K562 (cell line): ENCODE data around the gene NQO2. TPM values are rescaled to one million over a fixed set of nuclear protein-coding genes. Genes with fewer than 3 reads are reported as not detected.

Experiments
- ATAC-seq: fragments of 200-7000 bp; cut with Tn5 transposase; 3 replicates; pipeline ENCODE4 v1.9.1; 2020; ENCODE audit warnings: moderate library complexity
- BruUV-seq: library from RNA; stranded (reverse); fragments of 400-500 nt; replicated peaks from 2 replicates; lab custom pipeline; 2021; lab: Mats Ljungman, UMichigan
- CTCF ChIA-PET: fragments of 300-600 bp; formaldehyde crosslinking; extraction: SDS; loops from one replicate; lab custom pipeline; 2021; ENCODE audit warnings: low intra/inter-chr PET ratio; lab: Yijun Ruan, JAX
- POLR2A ChIA-PET: fragments of 300-600, 350-650 bp; sonication (Branson Sonifier 250); formaldehyde crosslinking; extraction: SDS; loops from one replicate; lab custom pipeline; 2021; ENCODE audit warnings: antibody characterized with exemption, inconsistent platforms; lab: Yijun Ruan, JAX
- DNase-seq, 4 experiments: peaks; one replicate each; pipeline versions ENCODE4 v3.0.0 to v3.0.0-alpha.2; 2011 to 2018; ENCODE audit warnings: low spot score in 3 of 4, mixed read lengths in 3 of 4; ENCODE audit errors: extremely low read depth in 1 of 4
- FAIRE-seq: peaks from 2 replicates; lab custom pipeline; 2011; peaks lifted over from hg19 to GRCh38; lab: Jason Lieb, UNC
- H2AFZ ChIP-seq: 2 replicates; pipeline ENCODE4 v1.6.0; 2011; ENCODE audit warnings: low read depth, low read length, control low read depth, inconsistent platforms
- H3K27ac ChIP-seq: fragments of 200-600 bp; 3 replicates; pipeline ENCODE4 v1.8.0; 2011; ENCODE audit warnings: low read depth, mild to moderate bottlenecking, control low read depth, inconsistent platforms, low read length, moderate library complexity, mixed read lengths; ENCODE audit errors: extremely low read depth
- H3K27me3 ChIP-seq, 2 experiments: fragments of 300-600 bp in 1 of 2; 2 replicates in 1 of 2; 3 replicates in 1 of 2; pipeline versions ENCODE4 v1.6.0 to v1.8.0; 2011; ENCODE audit warnings: inconsistent platforms in 2 of 2, low read length in 2 of 2, mild to moderate bottlenecking in 1 of 2, mixed read lengths in 1 of 2, moderate library complexity in 1 of 2; ENCODE audit not compliant: control insufficient read depth in 2 of 2, insufficient read depth in 2 of 2
- H3K36me3 ChIP-seq: fragments of 300-600 bp; 3 replicates; pipeline ENCODE4 v1.8.0; 2011; ENCODE audit warnings: mild to moderate bottlenecking, low read length, inconsistent platforms; ENCODE audit not compliant: control insufficient read depth, insufficient read depth
- H3K4me1 ChIP-seq, 2 experiments: fragments of 200-600 bp in 1 of 2; replicated peaks in 1 of 2; 2 replicates in 1 of 2; 3 replicates in 1 of 2; pipeline versions ENCODE4 v1.5.1 to v1.8.0; 2011; ENCODE audit warnings: inconsistent platforms in 2 of 2, low read length in 2 of 2, mild to moderate bottlenecking in 1 of 2, mixed read lengths in 1 of 2, moderate library complexity in 1 of 2; ENCODE audit not compliant: control insufficient read depth in 2 of 2, insufficient read depth in 2 of 2
- H3K4me2 ChIP-seq: 2 replicates; pipeline ENCODE4 v1.6.1; 2011; ENCODE audit warnings: low read length, control low read depth, inconsistent platforms, mixed read lengths; ENCODE audit not compliant: insufficient read depth
- H3K4me3 ChIP-seq: fragments of 200-600 bp; sonication (generic), shearing (Covaris generic); 2 replicates; pipeline ENCODE4 v1.5.1; 2016; ENCODE audit warnings: control low read depth, inconsistent platforms
- H3K79me2 ChIP-seq: fragments of 200-600 bp; 3 replicates; pipeline ENCODE4 v1.8.0; 2011; ENCODE audit warnings: low read length, inconsistent platforms; ENCODE audit not compliant: control insufficient read depth, insufficient read depth
- H3K9ac ChIP-seq, 2 experiments: 2 replicates each; pipeline versions ENCODE4 v1.6.0 to v1.6.1; 2011; ENCODE audit warnings: low read depth in 2 of 2, low read length in 2 of 2, control low read depth in 1 of 2, inconsistent platforms in 1 of 2, mild to moderate bottlenecking in 1 of 2, mixed read lengths in 1 of 2; ENCODE audit not compliant: insufficient read depth in 1 of 2
- H3K9me1 ChIP-seq: one replicate; pipeline ENCODE4 v1.6.0; 2011; ENCODE audit warnings: inconsistent platforms, mild to moderate bottlenecking, low read length, moderate library complexity; ENCODE audit not compliant: control insufficient read depth, insufficient read depth
- H3K9me3 ChIP-seq: replicated peaks from 2 replicates; pipeline ENCODE4 v1.5.1; 2011; ENCODE audit warnings: low read depth, low read length, inconsistent platforms; ENCODE audit not compliant: control insufficient read depth, insufficient read depth
- H4K20me1 ChIP-seq: replicated peaks from 2 replicates; pipeline ENCODE4 v1.6.1; 2011; ENCODE audit warnings: low read length, inconsistent platforms, mixed read lengths; ENCODE audit not compliant: control insufficient read depth, insufficient read depth
- AFF1 ChIP-seq, 2 experiments: fragments of 450-650 bp; IDR thresholded peaks; 2 replicates each; pipeline ENCODE4 v1.6.1; 2018; ENCODE audit warnings: mild to moderate bottlenecking in 2 of 2, low read depth in 1 of 2; ENCODE audit not compliant: partially characterized antibody in 2 of 2
- DEAF1 ChIP-seq: fragments of 450-650 bp; formaldehyde crosslinking; IDR thresholded peaks from 2 replicates; pipeline ENCODE4 v1.4.0; 2020; ENCODE audit warnings: mild to moderate bottlenecking, moderate library complexity
- EZH2 ChIP-seq: IDR thresholded peaks from 2 replicates; pipeline ENCODE4 v1.6.1; 2012; ENCODE audit warnings: low read depth, mild to moderate bottlenecking, inconsistent platforms, low read length, borderline replicate concordance
- HDAC3 ChIP-seq: fragments of 450-650 bp; IDR thresholded peaks from 2 replicates; pipeline ENCODE4 v1.6.1; 2018; ENCODE audit warnings: borderline replicate concordance, mild to moderate bottlenecking, moderate library complexity; ENCODE audit not compliant: partially characterized antibody
- LEF1 ChIP-seq: fragments of 450-650 bp; IDR thresholded peaks from 2 replicates; pipeline ENCODE4 v1.6.1; 2016; ENCODE audit warnings: mild to moderate bottlenecking
- NFRKB ChIP-seq: fragments of 450-650 bp; IDR thresholded peaks from 2 replicates; pipeline ENCODE4 v1.6.1; 2016; ENCODE audit warnings: low read depth
- NFXL1 ChIP-seq: fragments of 450-650 bp; formaldehyde crosslinking; IDR thresholded peaks from 2 replicates; pipeline ENCODE4 v1.4.0; 2021; ENCODE audit warnings: mild to moderate bottlenecking
- NR0B1 ChIP-seq: fragments of 450-650 bp; IDR thresholded peaks from one replicate; pipeline ENCODE4 v1.6.1; 2018; ENCODE audit warnings: mild to moderate bottlenecking, moderate library complexity; ENCODE audit not compliant: partially characterized antibody
- SMC3 ChIP-seq: conservative IDR thresholded peaks from 2 replicates; pipeline ENCODE4 v1.6.1; 2011; ENCODE audit warnings: low read depth, low read length, improper control_type of control experiment; ENCODE audit not compliant: insufficient read depth
- U2AF1 ChIP-seq: fragments of 200-400 bp; formaldehyde crosslinking; optimal IDR thresholded peaks from 2 replicates; pipeline ENCODE3; 2017; ENCODE audit warnings: mild to moderate bottlenecking, low read depth, low read length, moderate library complexity
- XRCC4 ChIP-seq: IDR thresholded peaks from one replicate; pipeline ENCODE4 v1.6.1; 2011; ENCODE audit not compliant: insufficient read depth, insufficient read length; ENCODE audit errors: extremely low read depth
- ZKSCAN1 ChIP-seq: fragments of 150-350 bp; IDR thresholded peaks from 2 replicates; pipeline ENCODE4 v1.6.1; 2016; ENCODE audit warnings: low read depth, low read length
- ZNF165 ChIP-seq: fragments of 250-450 bp; sonication (Bioruptor Pico); IDR thresholded peaks from 2 replicates; pipeline ENCODE4 v1.4.0; 2020; ENCODE audit warnings: borderline replicate concordance
- ZNF184 ChIP-seq: sonication (generic); formaldehyde crosslinking; IDR thresholded peaks from 2 replicates; pipeline ENCODE4 v1.5.0; 2020; ENCODE audit warnings: missing genetic modification reagents
- WGBS: fragments of 100-300 bp; shearing (Covaris generic); methylation state at CpG from one replicate; pipeline ENCODE4 v1.1.6; 2016; ENCODE audit warnings: low coverage, mixed read lengths; ENCODE audit not compliant: insufficient coverage; ENCODE audit errors: missing lambda C conversion rate; 5-methylcytosine and 5-hydroxymethylcytosine counted together
- in situ Hi-C: fragments of 300-500 bp; cut with MboI; formaldehyde crosslinking; loops from 4 replicates; pipeline ENCODE4 v1.15.0; 2018; ENCODE audit warnings: inconsistent platforms, mixed read lengths
- intact Hi-C: fragments of 100-400 bp; cut with micrococcal nuclease; formaldehyde crosslinking; loops from 2 replicates; pipeline ENCODE4 v1.14.2; 2022
- polyA plus RNA-seq, 8 experiments: library from polyadenylated mRNA; depleted of rRNA in 4 of 8; stranded (reverse) in 5 of 8; unstranded in 3 of 8; fragments of >200 nt; fragmentation: Nextera tagmentation in 2 of 8; fragmentation: Illumina TruSeq in 1 of 8; extraction: Ambion mirVana in 2 of 8; extraction: Trizol in 1 of 8; gene quantifications; 2 replicates each; pipeline versions ENCODE4 v1.2.1 to v1.2.3, GENCODE V29; 2011 to 2014; ENCODE audit warnings: inconsistent platforms in 1 of 8, missing spikeins in 1 of 8
- total RNA-seq, 7 experiments: library from RNA; depleted of rRNA in 6 of 7; stranded (reverse); fragments of >200 nt in 6 of 7; fragmentation: Illumina TruSeq in 2 of 7; extraction: Trizol in 2 of 7; gene quantifications; 2 replicates each; pipeline versions ENCODE4 v1.2.1 to v1.2.3, GENCODE V29; 2011 to 2021; ENCODE audit warnings: low replicate concordance in 1 of 7

Gene NQO2
- total and polyA plus RNA-seq, 9 of the 15 experiments (the other 6 are each of a cell fraction or from before 2014, with no cell fraction given), result 54.6 to 214 (median 116) TPM

- ATAC-seq, result peak; percentile 91
- H3K9me1 ChIP-seq, result no peaks in the 10 kb centered on the region
- intact Hi-C loops (no loop called here), in situ Hi-C loops (no loop called here)
- peak overlapping the region; percentile 81 for H3K4me3 ChIP-seq
- H3K9me3 ChIP-seq, result no peaks in the 10 kb centered on the region
- peaks cover 49% of the 10 kb centered on the region for H3K79me2 ChIP-seq
- H2AFZ ChIP-seq, result peak overlapping the region; percentile 88
- under 1% methylated on average over 79 of the region's 85 CpGs for WGBS
- H4K20me1 ChIP-seq, result no peaks in the 10 kb centered on the region
- peaks cover 10% of the 10 kb centered on the region; the same call in 1 of the 3 replicates for H3K36me3 ChIP-seq
- no peaks in the 10 kb centered on the region for H3K27me3 ChIP-seq
- peak overlapping the region; percentile 81 for H3K4me2 ChIP-seq
- H3K4me1 ChIP-seq, result peaks cover 22 to 35% of the 10 kb centered on the region in 2 experiments
- H3K9ac ChIP-seq, result peak overlapping the region; percentile 74 to 93
- POLR2A ChIA-PET, result interaction anchor here (0.5 to 1.4 kb wide), 28 partner anchors 9 to 1284 kb away, joined by 3 to 17 read pairs (median 3); partner anchors contain the start of genes NQO2 and WRNIP1
- FAIRE-seq, result peak; percentile 78
- peak overlapping the region; percentile 80 for H3K27ac ChIP-seq
- CTCF ChIA-PET, result no interaction called here
- peak; percentile 91 to 97 (median 93) for DNase-seq
- BruUV-seq, result no TSS peak
- no peak for TF ChIP-seq HDAC3
- TF ChIP-seq ZNF165 (CRISPR knock-in tag), result no peak
- no peak for TF ChIP-seq NFXL1 (CRISPR knock-in tag)
- no peak for TF ChIP-seq EZH2
- TF ChIP-seq ZNF184, result no peak
- no peak for TF ChIP-seq NFRKB
- TF ChIP-seq SMC3, result no peak
- TF ChIP-seq NR0B1, result no peak
- no peak; the same call in 1 of the 2 replicates for TF ChIP-seq LEF1
- peak; percentile 71 for TF ChIP-seq U2AF1
- TF ChIP-seq XRCC4, result no peak
- no peak for TF ChIP-seq ZKSCAN1
- no peak for TF ChIP-seq DEAF1 (CRISPR knock-in tag)
- TF ChIP-seq AFF1 (IDR thresholded peaks at IDR 0.05; ENCODE audit: low read depth in 1 of 2, partially characterized antibody in 2 of 2), result no peak
Measured at GRCh38 chr6:3063733-3064700, 64.3 kb downstream of the NQO2 start.
